Heart left ventricle (tissue), 16 donors: Measurements from ENCODE around the gene CR1. TPM values are rescaled to one million over a fixed set of nuclear protein-coding genes. Genes with fewer than 3 reads are reported as not detected.
A peak's percentile ranks its signal among the peaks of the same experiment; 100 is the strongest.
"Not testable (repeated sequence)": the region's sequence is repeated elsewhere in the genome, so short reads cannot be mapped to it uniquely, and the experiment has no call there.

ENCODE experiments used
- ATAC-seq, 4 donors: fragments of 200-7000 bp; cut with Tn5 transposase; one replicate each; pipeline ENCODE4 v1.9.1; 2020 to 2022; ENCODE audit warnings: moderate library complexity in 4 of 4, mild to moderate bottlenecking in 3 of 4, moderate number of reproducible peaks in 1 of 4
- DNase-seq, 5 donors: peaks; one replicate each; pipeline ENCODE4 v3.0.0-alpha.2; 2020
- H3K27ac ChIP-seq, 12 donors: fragments of 200-600 bp; sonication (generic) in 4 of 12; one replicate each; pipeline versions ENCODE4 v1.5.0 to v1.8.0; 2016 to 2022; ENCODE audit warnings: mild to moderate bottlenecking in 2 of 12
- H3K27me3 ChIP-seq, 9 donors: fragments of 200-600 bp; sonication (generic) in 2 of 9; one replicate each; pipeline versions ENCODE4 v1.5.1 to v1.8.0; 2016 to 2022; ENCODE audit warnings: mild to moderate bottlenecking in 3 of 9
- H3K36me3 ChIP-seq, 9 donors: fragments of 200-600 bp; sonication (generic) in 2 of 9; one replicate each; pipeline versions ENCODE4 v1.5.0 to v1.8.0; 2018 to 2022; ENCODE audit warnings: mild to moderate bottlenecking in 2 of 9
- H3K4me1 ChIP-seq, 12 donors: fragments of 200-600 bp; sonication (generic) in 4 of 12; one replicate each; pipeline versions ENCODE4 v1.5.0 to v1.8.0; 2016 to 2022; ENCODE audit warnings: mild to moderate bottlenecking in 3 of 12
- H3K4me3 ChIP-seq, 12 donors: fragments of 200-600 bp; sonication (generic) in 4 of 12; one replicate each; pipeline versions ENCODE4 v1.5.0 to v1.8.0; 2017 to 2022; ENCODE audit warnings: mild to moderate bottlenecking in 9 of 12, moderate library complexity in 4 of 12
- H3K9me3 ChIP-seq, 12 donors: fragments of 200-600 bp; sonication (generic) in 4 of 12; one replicate each; pipeline versions ENCODE4 v1.5.0 to v1.8.0; 2016 to 2022; ENCODE audit warnings: mild to moderate bottlenecking in 1 of 12
- CTCF ChIP-seq, 12 donors: fragments of 200-600 bp; sonication (generic) in 4 of 12; IDR thresholded peaks; one replicate each; pipeline versions ENCODE4 v1.5.0 to v1.8.0; 2018 to 2022; ENCODE audit warnings: antibody characterized with exemption in 12 of 12, mild to moderate bottlenecking in 5 of 12
- POLR2A ChIP-seq, 2 donors: fragments of 450-650 bp; IDR thresholded peaks; one replicate each; pipeline ENCODE4 v1.6.1; 2017; ENCODE audit warnings: antibody characterized with exemption in 2 of 2, mild to moderate bottlenecking in 2 of 2, moderate library complexity in 2 of 2
- WGBS, 4 donors: extraction: QIAGEN DNeasy Blood & Tissue Kit in 2 of 4; methylation state at CpG; one replicate each; pipeline versions ENCODE4 v1.1.5 to v1.1.7; 2013 to 2018; 5-methylcytosine and 5-hydroxymethylcytosine counted together
- intact Hi-C, 10 donors: fragments of 100-400 bp; cut with DNase I; formaldehyde crosslinking; loops; one replicate each; pipeline versions ENCODE4 v1.11.1 to v1.14.2; 2022
- polyA plus RNA-seq, 2 donors: library from polyadenylated mRNA; stranded (reverse); fragments of 200-250 nt; gene quantifications; one replicate each; pipeline ENCODE4 v1.2.3, GENCODE V29; 2013
- total RNA-seq, 9 donors: library from RNA; depleted of rRNA in 2 of 9; stranded (reverse); fragments of >200 nt in 2 of 9; fragmentation: NEBNext Ultra II Directional in 3 of 9; extraction: Animal tissue kit (Norgen Biotek cat#: 25700) in 3 of 9; gene quantifications; one replicate each; pipeline versions ENCODE4 v1.1.0 to v1.2.4, GENCODE V29; 2016 to 2023
- donor health status: ischemic (EF 13 %, LVEDD 7.1; RV severe dilation, severe dysfunction).
- donor health status: healthy with polysubstance abuse.
- donor health status: DM: no; HTN: yes; CAD: no.
- donor health status: DM: no; HTN: no; CAD: no.
- donor health status: ischemic (EF 25% LVEDD 6.9; RV normal size, moderate dysfunction).
- donor health status: ischemic (EF 25% LVEDD 5.7; RV mildly dilated, moderate dysfunction).
- donor health status: healthy.
- donor health status: DM: yes; HTN: yes; CAD: no.
- donor health status: ischemic (EF 35%, LVEDD 5.7; RV mildly dilated, moderate dysfunction).
- donor health status: nonischemic (EF 11% LVEDD 7.7; RV severe dilation, severe dysfunction).
- donor health status: DM: yes; HTN: yes; CAD: no.
- donor health status: PGD.
- donor health status: ischemic (EF 29% LVEDD 5.4; RV normal size, mild dysfunction).
- donor health status: nonischemic (EF 23%, LVEDD 6.1; RV moderate dilation, normal function).

Gene CR1
- total and polyA plus RNA-seq, 11 donors: 0.19 to 43.0 (median 1.7) TPM

- intact Hi-C loops: loop anchor here in 1 of 10 donors (10.0 kb wide), 1 partner anchor 62 kb away; no protein-coding TSS in a partner anchor
These were observed 176.7 kb downstream of the CR1 start for GRCh38 chr1:207672522-207673130.

GRCh38 chr1:207673399-207673798 is 177.4 kb downstream of the CR1 start:
- Histone ChIP-seq H3K4me3 (no peak overlapping the region), H3K27ac (no peak overlapping the region), H3K27me3 (peaks cover 0 to 48% (median 26%) of the 10 kb centered on the region in 9 donors), H3K36me3 (no peaks in the 10 kb centered on the region), H3K9me3 (no peaks in the 10 kb centered on the region), H3K4me1 (peaks cover 0 to 8% (median 0%) of the 10 kb centered on the region in 12 donors)
- ATAC-seq (no peak), DNase-seq (no peak)
- intact Hi-C loops: loop anchor here in 1 of 10 donors (10.0 kb wide), 1 partner anchor 61 kb away; no protein-coding TSS in a partner anchor
- 64 to 72% (median 68%) methylated on average over 6 of the region's 6 CpGs for WGBS, 4 donors
- TF ChIP-seq CTCF (IDR thresholded peaks at IDR 0.05): no peak
- TF ChIP-seq POLR2A (IDR thresholded peaks at IDR 0.05): no peak

More at GRCh38 chr1:207672522-207673130, 176.7 kb downstream of the CR1 start:
- 24 to 33% (median 26%) methylated on average over 5 of the region's 5 CpGs for WGBS, 4 donors
- peaks cover 0 to 8% (median 0%) of the 10 kb centered on the region in 12 donors for H3K4me1 ChIP-seq
- H3K27ac ChIP-seq: no peak overlapping the region
- H3K36me3 ChIP-seq: no peaks in the 10 kb centered on the region
- peaks cover 0 to 54% (median 26%) of the 10 kb centered on the region in 9 donors for H3K27me3 ChIP-seq
- no peak overlapping the region for H3K4me3 ChIP-seq
- H3K9me3 ChIP-seq: no peaks in the 10 kb centered on the region
- TF ChIP-seq CTCF (IDR thresholded peaks at IDR 0.05): peak in 2 of 12 donors; percentile 19 to 32
- no peak for TF ChIP-seq POLR2A (IDR thresholded peaks at IDR 0.05)
- DNase-seq (no peak), ATAC-seq (no peak)

GRCh38 chr1:207676153-207676552 is 180.2 kb downstream of the CR1 start:
- TF ChIP-seq POLR2A (IDR thresholded peaks at IDR 0.05) (no peak), CTCF (IDR thresholded peaks at IDR 0.05) (no peak)
- DNase-seq: no peak
- H3K4me1 ChIP-seq: no peaks in the 10 kb centered on the region
- WGBS, 4 donors: 80 to 93% (median 88%) methylated on average over 4 of the region's 4 CpGs
- H3K4me3 ChIP-seq: no peak overlapping the region
- no peak overlapping the region for H3K27ac ChIP-seq
- peaks cover 0 to 29% (median 4%) of the 10 kb centered on the region in 9 donors for H3K27me3 ChIP-seq
- no peaks in the 10 kb centered on the region for H3K9me3 ChIP-seq
- intact Hi-C loops: loop anchor here in 1 of 10 donors (10.0 kb wide), 1 partner anchor 59 kb away; no protein-coding TSS in a partner anchor
- ATAC-seq: no peak
- no peaks in the 10 kb centered on the region for H3K36me3 ChIP-seq

- ATAC-seq, intact Hi-C loops, H3K27ac ChIP-seq, H3K4me1 ChIP-seq, H3K36me3 ChIP-seq, H3K9me3 ChIP-seq, DNase-seq, H3K4me3 ChIP-seq: not testable (repeated sequence)
- 49 to 59% (median 55%) methylated on average over 6 of the region's 6 CpGs for WGBS, 4 donors
- H3K27me3 ChIP-seq: peaks cover 0 to 11% (median 0%) of the 10 kb centered on the region in 9 donors
These were observed 184.8 kb downstream of the CR1 start for GRCh38 chr1:207680590-207681388.

- peaks cover 0 to 11% (median 0%) of the 10 kb centered on the region in 9 donors for H3K27me3 ChIP-seq
- H3K9me3 ChIP-seq, H3K36me3 ChIP-seq, H3K4me1 ChIP-seq, intact Hi-C loops, H3K27ac ChIP-seq, H3K4me3 ChIP-seq, DNase-seq, ATAC-seq: not testable (repeated sequence)
- WGBS, 4 donors: 87 to 93% (median 91%) methylated on average over 6 of the region's 6 CpGs
These were observed 187.0 kb downstream of the CR1 start for GRCh38 chr1:207682872-207683434.

- H3K27me3 ChIP-seq: peaks cover 0 to 24% (median 0%) of the 10 kb centered on the region in 9 donors
- H3K9me3 ChIP-seq, H3K4me3 ChIP-seq, ATAC-seq, H3K36me3 ChIP-seq, H3K27ac ChIP-seq, H3K4me1 ChIP-seq, intact Hi-C loops, DNase-seq: not testable (repeated sequence)
- 79 to 84% (median 83%) methylated on average over 4 of the region's 4 CpGs for WGBS, 4 donors
These were observed 194.6 kb downstream of the CR1 start for GRCh38 chr1:207690551-207690950.
